Fibroblast of lung (primary cell): Measurements from ENCODE around the gene POTEH.
"Not testable (repeated sequence)": the region's sequence is repeated elsewhere in the genome, so short reads cannot be mapped to it uniquely, and the experiment has no call there.

Source experiments
- EZH2 ChIP-seq: IDR thresholded peaks from 2 replicates; pipeline ENCODE4 v1.5.1; 2012; ENCODE audit warnings: low read length, control low read depth, mild to moderate bottlenecking; ENCODE audit errors: missing control alignments
- TF ChIP-seq, protein P1 (sequence below), 2 donors: IDR thresholded peaks in 1 of 2; conservative IDR thresholded peaks in 1 of 2; 1 replicate in 1 of 2; 2 replicates in 1 of 2; pipeline ENCODE4 v1.5.1; 2011 to 2012; ENCODE audit warnings: low read length in 2 of 2, control low read depth in 1 of 2, inconsistent platforms in 1 of 2, low read depth in 1 of 2, mild to moderate bottlenecking in 1 of 2

DNA sequence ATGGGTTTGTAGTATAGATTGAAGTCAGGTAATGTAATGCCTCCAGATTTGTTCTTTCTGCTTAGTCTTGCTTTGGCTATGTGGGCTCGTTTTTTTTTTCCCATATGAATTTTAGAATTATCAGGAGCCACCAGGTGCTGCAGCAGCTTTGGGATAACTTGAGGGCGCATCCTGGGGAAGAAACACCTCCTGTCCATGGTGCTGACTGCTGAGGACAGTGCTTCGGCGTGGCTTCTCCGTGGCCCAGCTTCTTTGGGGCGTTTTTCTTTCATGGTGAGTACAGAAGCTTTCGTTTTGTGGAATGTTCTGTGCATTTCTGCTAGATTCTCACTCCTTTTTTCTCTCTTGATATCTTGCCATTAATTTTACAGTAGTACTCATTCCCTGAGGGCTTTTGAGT is 37.9 kb upstream of the POTEH start:
- TF ChIP-seq, protein P1, sequence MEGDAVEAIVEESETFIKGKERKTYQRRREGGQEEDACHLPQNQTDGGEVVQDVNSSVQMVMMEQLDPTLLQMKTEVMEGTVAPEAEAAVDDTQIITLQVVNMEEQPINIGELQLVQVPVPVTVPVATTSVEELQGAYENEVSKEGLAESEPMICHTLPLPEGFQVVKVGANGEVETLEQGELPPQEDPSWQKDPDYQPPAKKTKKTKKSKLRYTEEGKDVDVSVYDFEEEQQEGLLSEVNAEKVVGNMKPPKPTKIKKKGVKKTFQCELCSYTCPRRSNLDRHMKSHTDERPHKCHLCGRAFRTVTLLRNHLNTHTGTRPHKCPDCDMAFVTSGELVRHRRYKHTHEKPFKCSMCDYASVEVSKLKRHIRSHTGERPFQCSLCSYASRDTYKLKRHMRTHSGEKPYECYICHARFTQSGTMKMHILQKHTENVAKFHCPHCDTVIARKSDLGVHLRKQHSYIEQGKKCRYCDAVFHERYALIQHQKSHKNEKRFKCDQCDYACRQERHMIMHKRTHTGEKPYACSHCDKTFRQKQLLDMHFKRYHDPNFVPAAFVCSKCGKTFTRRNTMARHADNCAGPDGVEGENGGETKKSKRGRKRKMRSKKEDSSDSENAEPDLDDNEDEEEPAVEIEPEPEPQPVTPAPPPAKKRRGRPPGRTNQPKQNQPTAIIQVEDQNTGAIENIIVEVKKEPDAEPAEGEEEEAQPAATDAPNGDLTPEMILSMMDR (conservative IDR thresholded peaks at IDR 0.05 in 1 of 2, IDR thresholded peaks at IDR 0.05 in 1 of 2; ENCODE audit: low read depth in 1 of 2, low read length in 2 of 2), result not testable (repeated sequence)
- TF ChIP-seq EZH2, result not testable (repeated sequence)
